Panc1 (cell line): Measurements from ENCODE around the gene FAR2. TPM values are rescaled to one million over a fixed set of nuclear protein-coding genes. Genes with fewer than 3 reads are reported as not detected.

Experiments
- ATAC-seq: fragments of 200-7000 bp; cut with Tn5 transposase; 2 replicates; pipeline ENCODE4 v1.9.1; 2020; ENCODE audit warnings: mild to moderate bottlenecking, moderate library complexity
- BruUV-seq: library from RNA; stranded (reverse); fragments of 400-500 nt; replicated peaks from 2 replicates; lab custom pipeline; 2021; lab: Mats Ljungman, UMichigan
- CTCF ChIA-PET: fragments of 300-600 bp; sonication (Branson Sonifier 250); formaldehyde crosslinking; loops from one replicate; lab custom pipeline; 2022; ENCODE audit warnings: antibody characterized with exemption; lab: Charles Lee
- POLR2A ChIA-PET: fragments of 300-600 bp; sonication (Branson Sonifier 250); formaldehyde crosslinking; loops from one replicate; lab custom pipeline; 2022; ENCODE audit warnings: antibody characterized with exemption; lab: Charles Lee
- DNase-seq: peaks from one replicate; pipeline ENCODE4 v3.0.0-alpha.2; 2010; ENCODE audit warnings: low read depth, low spot score
- H3K27ac ChIP-seq: 2 replicates; pipeline ENCODE4 v1.5.1; 2011; ENCODE audit warnings: mild to moderate bottlenecking, low read length, inconsistent platforms
- H3K27me3 ChIP-seq: fragments of 200-500 bp; sonication (Bioruptor generic); 2 replicates; pipeline ENCODE4 v1.6.0; 2014; ENCODE audit warnings: low read length, inconsistent platforms; ENCODE audit not compliant: control insufficient read depth, insufficient read depth
- H3K36me3 ChIP-seq: fragments of 200-500 bp; sonication (Bioruptor generic); 2 replicates; pipeline ENCODE4 v1.5.1; 2014; ENCODE audit warnings: inconsistent platforms, mild to moderate bottlenecking, low read length, moderate library complexity; ENCODE audit not compliant: control insufficient read depth, insufficient read depth
- H3K4me1 ChIP-seq: 2 replicates; pipeline ENCODE4 v1.5.1; 2011; ENCODE audit warnings: inconsistent platforms, mild to moderate bottlenecking, low read length, moderate library complexity; ENCODE audit not compliant: control insufficient read depth, insufficient read depth
- H3K4me3 ChIP-seq, 2 experiments: 2 replicates each; pipeline ENCODE4 v1.5.1; 2011 to 2012; ENCODE audit warnings: low read depth in 2 of 2, low read length in 2 of 2, mild to moderate bottlenecking in 2 of 2, inconsistent platforms in 1 of 2, moderate library complexity in 1 of 2
- H3K9me3 ChIP-seq: fragments of 200-500 bp; sonication (Bioruptor generic); 2 replicates; pipeline ENCODE4 v1.5.1; 2014; ENCODE audit warnings: low read depth, mild to moderate bottlenecking, inconsistent platforms, low read length, moderate library complexity; ENCODE audit not compliant: control insufficient read depth, insufficient read depth
- POLR2AphosphoS5 ChIP-seq: IDR thresholded peaks from 2 replicates; pipeline ENCODE4 v1.6.1; 2012; ENCODE audit warnings: mild to moderate bottlenecking, low read depth, low read length, moderate library complexity
- SIN3A ChIP-seq: IDR thresholded peaks from 2 replicates; pipeline ENCODE4 v1.6.1; 2012; ENCODE audit warnings: low read depth, mild to moderate bottlenecking, low read length, moderate library complexity, borderline replicate concordance; ENCODE audit not compliant: insufficient read depth
- TCF7L2 ChIP-seq: IDR thresholded peaks from 2 replicates; pipeline ENCODE4 v1.6.1; 2011; ENCODE audit warnings: mild to moderate bottlenecking, low read depth, low read length, inconsistent platforms
- in situ Hi-C: cut with HindIII; loops from 2 replicates; pipeline ENCODE4 v1.10.0; 2016; ENCODE audit warnings: low sequenced_read_pairs, low pct_unique_long_range_greater_than_20kb
- intact Hi-C: fragments of 100-400 bp; cut with micrococcal nuclease; formaldehyde crosslinking; loops from one replicate; pipeline ENCODE4 v1.10.0; 2022; ENCODE audit not compliant: unreplicated experiment
- total RNA-seq: library from RNA; stranded (reverse); gene quantifications from one replicate; pipeline ENCODE4 v1.2.1, GENCODE V29; 2021; ENCODE audit not compliant: unreplicated experiment
- TF ChIP-seq, protein P1 (sequence below), 2 experiments: IDR thresholded peaks; 2 replicates each; pipeline ENCODE4 v1.6.1; 2011 to 2012; ENCODE audit warnings: low read depth in 2 of 2, control low read depth in 1 of 2, low read length in 1 of 2, mild to moderate bottlenecking in 1 of 2, moderate library complexity in 1 of 2; ENCODE audit not compliant: insufficient read depth in 1 of 2
- TF ChIP-seq, protein P2 (sequence below): fragments of 450-650 bp; IDR thresholded peaks from 2 replicates; pipeline ENCODE4 v1.5.1; 2017; ENCODE audit warnings: mild to moderate bottlenecking

The FAR2 gene
- total RNA-seq, 1 experiment from 2014 or later = 6.2 TPM

DNA sequence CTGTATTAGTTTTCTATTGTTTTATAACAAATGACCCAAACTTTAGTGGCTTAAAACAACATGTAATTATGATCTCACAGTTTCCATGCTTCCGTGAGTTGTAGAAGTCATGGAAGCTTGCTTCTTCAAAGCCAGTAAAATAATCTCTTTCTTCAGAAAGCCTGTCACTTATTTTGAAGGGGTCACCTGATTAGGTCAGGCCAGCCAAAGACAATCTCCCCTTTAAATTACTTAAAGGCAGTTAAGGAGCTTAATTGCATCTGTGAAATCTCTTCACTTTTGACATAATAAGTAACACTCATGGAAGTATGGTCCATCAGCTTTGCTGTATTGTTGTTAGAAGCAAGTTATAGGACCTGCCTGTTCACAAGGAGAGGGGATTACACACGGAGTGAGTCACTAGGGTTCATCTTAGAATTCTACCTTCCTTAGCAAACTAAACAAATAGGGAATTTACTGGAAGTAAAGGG, 89.8 kb downstream of the FAR2 start:
- BruUV-seq = no TSS peak
- Histone ChIP-seq H3K27ac (no peak overlapping the region), H3K36me3 (no peaks in the 10 kb centered on the region), H3K4me1 (peaks cover 5% of the 10 kb centered on the region; the same call in 1 of the 2 replicates), H3K4me3 (no peak overlapping the region), H3K9me3 (no peaks in the 10 kb centered on the region), H3K27me3 (no peaks in the 10 kb centered on the region)
- DNase-seq = no peak
- intact Hi-C loops (no loop called here), in situ Hi-C loops (no loop called here)
- TF ChIP-seq, protein P1, sequence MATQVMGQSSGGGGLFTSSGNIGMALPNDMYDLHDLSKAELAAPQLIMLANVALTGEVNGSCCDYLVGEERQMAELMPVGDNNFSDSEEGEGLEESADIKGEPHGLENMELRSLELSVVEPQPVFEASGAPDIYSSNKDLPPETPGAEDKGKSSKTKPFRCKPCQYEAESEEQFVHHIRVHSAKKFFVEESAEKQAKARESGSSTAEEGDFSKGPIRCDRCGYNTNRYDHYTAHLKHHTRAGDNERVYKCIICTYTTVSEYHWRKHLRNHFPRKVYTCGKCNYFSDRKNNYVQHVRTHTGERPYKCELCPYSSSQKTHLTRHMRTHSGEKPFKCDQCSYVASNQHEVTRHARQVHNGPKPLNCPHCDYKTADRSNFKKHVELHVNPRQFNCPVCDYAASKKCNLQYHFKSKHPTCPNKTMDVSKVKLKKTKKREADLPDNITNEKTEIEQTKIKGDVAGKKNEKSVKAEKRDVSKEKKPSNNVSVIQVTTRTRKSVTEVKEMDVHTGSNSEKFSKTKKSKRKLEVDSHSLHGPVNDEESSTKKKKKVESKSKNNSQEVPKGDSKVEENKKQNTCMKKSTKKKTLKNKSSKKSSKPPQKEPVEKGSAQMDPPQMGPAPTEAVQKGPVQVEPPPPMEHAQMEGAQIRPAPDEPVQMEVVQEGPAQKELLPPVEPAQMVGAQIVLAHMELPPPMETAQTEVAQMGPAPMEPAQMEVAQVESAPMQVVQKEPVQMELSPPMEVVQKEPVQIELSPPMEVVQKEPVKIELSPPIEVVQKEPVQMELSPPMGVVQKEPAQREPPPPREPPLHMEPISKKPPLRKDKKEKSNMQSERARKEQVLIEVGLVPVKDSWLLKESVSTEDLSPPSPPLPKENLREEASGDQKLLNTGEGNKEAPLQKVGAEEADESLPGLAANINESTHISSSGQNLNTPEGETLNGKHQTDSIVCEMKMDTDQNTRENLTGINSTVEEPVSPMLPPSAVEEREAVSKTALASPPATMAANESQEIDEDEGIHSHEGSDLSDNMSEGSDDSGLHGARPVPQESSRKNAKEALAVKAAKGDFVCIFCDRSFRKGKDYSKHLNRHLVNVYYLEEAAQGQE (IDR thresholded peaks at IDR 0.05; ENCODE audit: insufficient read depth in 1 of 2, low read depth in 2 of 2, low read length in 1 of 2) = no peak
- TF ChIP-seq SIN3A = no peak
- no peak for TF ChIP-seq POLR2AphosphoS5
- ChIA-PET CTCF (no interaction called here), POLR2A (no interaction called here)
- ATAC-seq = no peak

DNA sequence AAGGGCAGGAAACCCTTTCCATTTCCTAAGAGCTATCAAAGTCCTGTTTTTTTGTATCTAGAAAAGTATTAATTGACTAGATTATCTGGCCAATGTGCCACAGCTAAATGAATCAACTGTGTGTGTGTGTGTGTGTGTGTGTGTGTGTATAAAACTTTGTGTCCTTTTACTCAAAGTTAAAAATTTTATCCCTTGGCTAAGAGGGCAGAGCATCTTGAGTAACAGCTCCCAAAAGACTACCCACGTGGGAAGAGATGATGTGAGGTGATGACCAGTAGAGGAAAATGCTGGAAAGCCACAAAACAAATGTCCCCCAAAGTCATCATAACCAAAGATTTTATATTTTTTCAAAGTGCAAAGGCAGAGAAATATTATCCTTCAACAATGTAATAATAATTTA, 90.3 kb downstream of the FAR2 start:
- no TSS peak for BruUV-seq
- Histone ChIP-seq H3K27me3 (no peaks in the 10 kb centered on the region), H3K27ac (no peak overlapping the region), H3K9me3 (no peaks in the 10 kb centered on the region), H3K4me1 (peaks cover 5% of the 10 kb centered on the region; the same call in 1 of the 2 replicates), H3K4me3 (no peak overlapping the region), H3K36me3 (no peaks in the 10 kb centered on the region)
- intact Hi-C loops = no loop called here
- in situ Hi-C loops = no loop called here
- DNase-seq (no peak), ATAC-seq (no peak)
- TF ChIP-seq TCF7L2 (no peak), SIN3A (no peak), POLR2AphosphoS5 (no peak)
- TF ChIP-seq, protein P1 (IDR thresholded peaks at IDR 0.05; ENCODE audit: insufficient read depth in 1 of 2, low read depth in 2 of 2, low read length in 1 of 2) = no peak
- TF ChIP-seq, protein P2, sequence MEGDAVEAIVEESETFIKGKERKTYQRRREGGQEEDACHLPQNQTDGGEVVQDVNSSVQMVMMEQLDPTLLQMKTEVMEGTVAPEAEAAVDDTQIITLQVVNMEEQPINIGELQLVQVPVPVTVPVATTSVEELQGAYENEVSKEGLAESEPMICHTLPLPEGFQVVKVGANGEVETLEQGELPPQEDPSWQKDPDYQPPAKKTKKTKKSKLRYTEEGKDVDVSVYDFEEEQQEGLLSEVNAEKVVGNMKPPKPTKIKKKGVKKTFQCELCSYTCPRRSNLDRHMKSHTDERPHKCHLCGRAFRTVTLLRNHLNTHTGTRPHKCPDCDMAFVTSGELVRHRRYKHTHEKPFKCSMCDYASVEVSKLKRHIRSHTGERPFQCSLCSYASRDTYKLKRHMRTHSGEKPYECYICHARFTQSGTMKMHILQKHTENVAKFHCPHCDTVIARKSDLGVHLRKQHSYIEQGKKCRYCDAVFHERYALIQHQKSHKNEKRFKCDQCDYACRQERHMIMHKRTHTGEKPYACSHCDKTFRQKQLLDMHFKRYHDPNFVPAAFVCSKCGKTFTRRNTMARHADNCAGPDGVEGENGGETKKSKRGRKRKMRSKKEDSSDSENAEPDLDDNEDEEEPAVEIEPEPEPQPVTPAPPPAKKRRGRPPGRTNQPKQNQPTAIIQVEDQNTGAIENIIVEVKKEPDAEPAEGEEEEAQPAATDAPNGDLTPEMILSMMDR = no peak
- ChIA-PET CTCF (no interaction called here), POLR2A (no interaction called here)
